Measurements from ENCODE around the gene UBR7.

The UBR7 gene

GRCh38 chr14:93234798-93235197 lies 27.7 kb downstream of the UBR7 start:
- no peak for DNase-seq
- TF ChIP-seq CTCF (IDR thresholded peaks at IDR 0.05; ENCODE audit: low read depth, low read length) = no peak
- Histone ChIP-seq H3K27me3 (no peaks in the 10 kb centered on the region), H3K36me3 (no peaks in the 10 kb centered on the region; the same call in 1 of the 2 replicates), H3K9me3 (no peaks in the 10 kb centered on the region), H3K4me3 (ENCODE audit: low read depth, low read length) (no peak overlapping the region), H3K4me1 (no peaks in the 10 kb centered on the region)

GRCh38 chr14:93239869-93240677 lies 33.0 kb downstream of the UBR7 start:
- Histone ChIP-seq H3K4me1 (no peaks in the 10 kb centered on the region), H3K36me3 (peaks cover 16% of the 10 kb centered on the region), H3K4me3 (ENCODE audit: low read depth, low read length) (no peak overlapping the region), H3K27me3 (no peaks in the 10 kb centered on the region), H3K9me3 (no peaks in the 10 kb centered on the region)
- no peak for DNase-seq
- TF ChIP-seq CTCF (IDR thresholded peaks at IDR 0.05; ENCODE audit: low read depth, low read length) = no peak

- Histone ChIP-seq H3K4me1 (no peaks in the 10 kb centered on the region), H3K36me3 (peaks cover 22% of the 10 kb centered on the region), H3K4me3 (ENCODE audit: low read depth, low read length) (no peak overlapping the region), H3K27me3 (no peaks in the 10 kb centered on the region), H3K9me3 (no peaks in the 10 kb centered on the region)
- TF ChIP-seq CTCF (IDR thresholded peaks at IDR 0.05; ENCODE audit: low read depth, low read length) = no peak
- no peak for DNase-seq
These were observed 33.6 kb downstream of the UBR7 start for GRCh38 chr14:93240678-93241000.

- H3K4me1 ChIP-seq = no peaks in the 10 kb centered on the region
- H3K36me3 ChIP-seq = peaks cover 49% of the 10 kb centered on the region
- TF ChIP-seq CTCF (IDR thresholded peaks at IDR 0.05; ENCODE audit: low read depth, low read length) = no peak
- H3K27me3 ChIP-seq = no peaks in the 10 kb centered on the region
- no peaks in the 10 kb centered on the region for H3K9me3 ChIP-seq
- H3K4me3 ChIP-seq (ENCODE audit: low read depth, low read length) = no peak overlapping the region
- DNase-seq = no peak
These were observed 38.8 kb downstream of the UBR7 start for GRCh38 chr14:93245764-93246420.

- Histone ChIP-seq H3K9me3 (no peaks in the 10 kb centered on the region), H3K27me3 (no peaks in the 10 kb centered on the region), H3K4me1 (no peaks in the 10 kb centered on the region), H3K36me3 (peaks cover 56% of the 10 kb centered on the region), H3K4me3 (ENCODE audit: low read depth, low read length) (no peak overlapping the region)
- TF ChIP-seq CTCF (IDR thresholded peaks at IDR 0.05; ENCODE audit: low read depth, low read length) = no peak
- no peak for DNase-seq
These were observed 39.5 kb downstream of the UBR7 start for GRCh38 chr14:93246534-93246933.
